B cell (primary cell): ENCODE measurements around the gene IL13RA2. TPM values are rescaled to one million over a fixed set of nuclear protein-coding genes. Genes with fewer than 3 reads are reported as not detected.

Experiments
- ATAC-seq: fragments of 200-7000 bp; cut with Tn5 transposase; one replicate; pipeline ENCODE4 v1.10.0; 2021; ENCODE audit warnings: low read depth, mild to moderate bottlenecking, moderate number of reproducible peaks, moderate library complexity
- CTCF ChIA-PET: fragments of 350-600 bp; sonication (Branson Sonifier 250); formaldehyde crosslinking; loops from one replicate; lab custom pipeline; 2021; ENCODE audit warnings: antibody characterized with exemption, inconsistent platforms; lab: Charles Lee
- POLR2A ChIA-PET: fragments of 350-600 bp; sonication (Branson Sonifier 250); formaldehyde crosslinking; loops from one replicate; lab custom pipeline; 2021; ENCODE audit warnings: antibody characterized with exemption; lab: Charles Lee
- DNase-seq: peaks from one replicate; pipeline ENCODE4 v3.0.0; 2013
- H2AFZ ChIP-seq: 2 replicates; pipeline ENCODE4 v1.6.1; 2012; ENCODE audit warnings: mild to moderate bottlenecking, low read depth, low read length; ENCODE audit not compliant: insufficient read depth, poor library complexity, severe bottlenecking
- H3K27ac ChIP-seq, 2 donors: 1 replicate in 1 of 2; 2 replicates in 1 of 2; pipeline ENCODE4 v1.5.1; 2012 to 2013; ENCODE audit warnings: low read length in 2 of 2, mild to moderate bottlenecking in 2 of 2, moderate library complexity in 1 of 2
- H3K27me3 ChIP-seq, 4 experiments: fragments of 200-600 bp in 1 of 4; sonication (generic) in 1 of 4; replicated peaks in 1 of 4; 1 replicate in 2 of 4; 2 replicates in 2 of 4; pipeline versions ENCODE4 v1.6.1 to v1.7.0; 2013 to 2016; ENCODE audit warnings: low read length in 3 of 4, mild to moderate bottlenecking in 2 of 4, mixed read lengths in 1 of 4, moderate library complexity in 1 of 4; ENCODE audit not compliant: insufficient read depth in 4 of 4, control insufficient read depth in 3 of 4; ENCODE audit errors: control extremely low read depth in 1 of 4
- H3K36me3 ChIP-seq, 2 experiments: replicated peaks in 1 of 2; 1 replicate in 1 of 2; 2 replicates in 1 of 2; pipeline versions ENCODE4 v1.6.1 to v1.7.1; 2013; ENCODE audit warnings: low read length in 1 of 2; ENCODE audit not compliant: insufficient read depth in 2 of 2, control insufficient read depth in 1 of 2; ENCODE audit errors: control extremely low read depth in 1 of 2, extremely low read depth in 1 of 2
- H3K4me1 ChIP-seq, 2 donors: fragments of 200-600 bp in 1 of 2; sonication (generic) in 1 of 2; 1 replicate in 1 of 2; 2 replicates in 1 of 2; pipeline versions ENCODE4 v1.5.1 to v1.6.1; 2013 to 2017; ENCODE audit warnings: low read length in 2 of 2; ENCODE audit not compliant: control insufficient read depth in 2 of 2, insufficient read depth in 2 of 2
- H3K4me2 ChIP-seq: replicated peaks from 2 replicates; pipeline ENCODE3; 2012; ENCODE audit warnings: mild to moderate bottlenecking, low read depth, low read length; ENCODE audit not compliant: poor library complexity, severe bottlenecking
- H3K4me3 ChIP-seq, 5 experiments: fragments of 200-600 bp in 1 of 5; sonication (generic) in 1 of 5; 1 replicate in 3 of 5; 2 replicates in 2 of 5; pipeline versions ENCODE4 v1.5.1 to v1.7.0; 2011 to 2016; ENCODE audit warnings: low read length in 4 of 5, mild to moderate bottlenecking in 4 of 5, low read depth in 2 of 5, control low read depth in 1 of 5, moderate library complexity in 1 of 5; ENCODE audit not compliant: insufficient read depth in 1 of 5; ENCODE audit errors: control extremely low read depth in 1 of 5, extremely low read depth in 1 of 5
- H3K79me2 ChIP-seq: fragments of 200-600 bp; sonication (generic); one replicate; pipeline ENCODE4 v1.6.0; 2016; ENCODE audit warnings: low read length; ENCODE audit not compliant: control insufficient read depth, insufficient read depth
- H3K9ac ChIP-seq: fragments of 200-600 bp; sonication (generic); 2 replicates; pipeline ENCODE4 v1.6.1; 2017; ENCODE audit warnings: mild to moderate bottlenecking, low read length, moderate library complexity
- H3K9me3 ChIP-seq, 3 donors: one replicate each; pipeline versions ENCODE4 v1.6.1 to v1.7.1; 2013; ENCODE audit warnings: low read length in 2 of 3; ENCODE audit not compliant: control insufficient read depth in 2 of 3, insufficient read depth in 1 of 3; ENCODE audit errors: control extremely low read depth in 1 of 3
- H4K20me1 ChIP-seq: 2 replicates; pipeline ENCODE4 v1.6.0; 2012; ENCODE audit warnings: mild to moderate bottlenecking, low read length; ENCODE audit not compliant: insufficient read depth, control insufficient read depth, poor library complexity, severe bottlenecking
- H3K27ac Mint-ChIP-seq: one replicate; pipeline ENCODE4 v1.8.0; 2021; ENCODE audit warnings: mixed read lengths
- H3K27me3 Mint-ChIP-seq: one replicate; pipeline ENCODE4 v1.8.0; 2021; ENCODE audit warnings: mixed read lengths
- H3K4me1 Mint-ChIP-seq: one replicate; pipeline ENCODE4 v1.8.0; 2021; ENCODE audit warnings: mixed read lengths
- H3K4me3 Mint-ChIP-seq: one replicate; pipeline ENCODE4 v1.8.0; 2021; ENCODE audit warnings: mixed read lengths
- H3K9me3 Mint-ChIP-seq: one replicate; pipeline ENCODE4 v1.8.0; 2022; ENCODE audit warnings: mixed read lengths; ENCODE audit not compliant: insufficient read depth
- EZH2 ChIP-seq: IDR thresholded peaks from 2 replicates; pipeline ENCODE4 v1.6.1; 2012; ENCODE audit warnings: borderline replicate concordance, low read depth, mild to moderate bottlenecking, moderate library complexity, low read length; ENCODE audit not compliant: insufficient read depth, poor library complexity, severe bottlenecking
- WGBS: methylation state at CpG from one replicate; pipeline ENCODE4 v1.1.5; 2013; ENCODE audit warnings: missing lambda C conversion rate; ENCODE audit not compliant: insufficient coverage; 5-methylcytosine and 5-hydroxymethylcytosine counted together
- intact Hi-C: fragments of 100-400 bp; cut with micrococcal nuclease; formaldehyde crosslinking; loops from one replicate; pipeline ENCODE4 v1.10.0; 2022
- polyA plus RNA-seq: library from polyadenylated mRNA; depleted of rRNA; stranded (reverse); fragments of >200 nt; gene quantifications from 2 replicates; pipeline ENCODE4 v1.2.3, GENCODE V29; 2012
- total RNA-seq, 2 donors: library from RNA; stranded (reverse); fragments of 120-200 nt in 1 of 2; gene quantifications; 1 replicate in 1 of 2; 2 replicates in 1 of 2; pipeline versions ENCODE4 v1.2.3 to v1.2.4, GENCODE V29; 2013 to 2022
- TF ChIP-seq, protein P1 (sequence below): fragments of 200-600 bp; IDR thresholded peaks from one replicate; pipeline ENCODE4 v1.8.0; 2022; ENCODE audit warnings: antibody characterized with exemption, mild to moderate bottlenecking

The IL13RA2 gene
- total and polyA plus RNA-seq, 2 donors (not counting 1 experiment from before 2014, with no cell fraction given): not detected

DNA sequence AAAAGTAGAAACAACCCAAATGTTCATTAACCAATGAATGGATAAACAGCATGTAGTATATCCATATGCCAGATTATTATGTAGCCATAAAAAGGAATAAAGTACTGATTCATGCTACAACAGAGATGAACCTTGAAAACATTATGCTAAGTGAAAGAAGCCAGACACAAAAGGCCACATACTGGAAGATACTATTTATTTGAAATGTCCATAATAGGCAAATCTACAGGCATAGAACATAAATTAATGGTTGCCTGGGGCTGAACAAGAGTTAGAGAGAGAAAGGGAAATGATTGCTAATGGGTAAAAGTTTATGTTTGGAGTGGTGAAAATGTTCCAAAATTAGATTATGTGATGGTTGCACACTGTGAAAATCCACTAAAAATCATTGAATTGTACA is 44.4 kb downstream of the IL13RA2 start:
- Histone ChIP-seq H2AFZ (no peak overlapping the region), H3K4me3 (no peak overlapping the region), H4K20me1 (no peaks in the 10 kb centered on the region), H3K9me3 (no peaks in the 10 kb centered on the region), H3K27ac (no peak overlapping the region), H3K36me3 (no peaks in the 10 kb centered on the region), H3K27me3 (no peaks in the 10 kb centered on the region), H3K79me2 (no peaks in the 10 kb centered on the region), H3K9ac (no peak overlapping the region), H3K4me2 (no peak overlapping the region), H3K4me1 (no peaks in the 10 kb centered on the region)
- ChIA-PET POLR2A (no interaction called here), CTCF (no interaction called here)
- intact Hi-C loops: no loop called here
- Mint-ChIP-seq H3K9me3 (no peaks in the 10 kb centered on the region), H3K4me1 (no peaks in the 10 kb centered on the region), H3K27me3 (no peaks in the 10 kb centered on the region), H3K4me3 (no peak overlapping the region), H3K27ac (no peak overlapping the region)
- DNase-seq: no peak
- no peak for ATAC-seq
- TF ChIP-seq, protein P1, sequence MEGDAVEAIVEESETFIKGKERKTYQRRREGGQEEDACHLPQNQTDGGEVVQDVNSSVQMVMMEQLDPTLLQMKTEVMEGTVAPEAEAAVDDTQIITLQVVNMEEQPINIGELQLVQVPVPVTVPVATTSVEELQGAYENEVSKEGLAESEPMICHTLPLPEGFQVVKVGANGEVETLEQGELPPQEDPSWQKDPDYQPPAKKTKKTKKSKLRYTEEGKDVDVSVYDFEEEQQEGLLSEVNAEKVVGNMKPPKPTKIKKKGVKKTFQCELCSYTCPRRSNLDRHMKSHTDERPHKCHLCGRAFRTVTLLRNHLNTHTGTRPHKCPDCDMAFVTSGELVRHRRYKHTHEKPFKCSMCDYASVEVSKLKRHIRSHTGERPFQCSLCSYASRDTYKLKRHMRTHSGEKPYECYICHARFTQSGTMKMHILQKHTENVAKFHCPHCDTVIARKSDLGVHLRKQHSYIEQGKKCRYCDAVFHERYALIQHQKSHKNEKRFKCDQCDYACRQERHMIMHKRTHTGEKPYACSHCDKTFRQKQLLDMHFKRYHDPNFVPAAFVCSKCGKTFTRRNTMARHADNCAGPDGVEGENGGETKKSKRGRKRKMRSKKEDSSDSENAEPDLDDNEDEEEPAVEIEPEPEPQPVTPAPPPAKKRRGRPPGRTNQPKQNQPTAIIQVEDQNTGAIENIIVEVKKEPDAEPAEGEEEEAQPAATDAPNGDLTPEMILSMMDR: no peak
- TF ChIP-seq EZH2: no peak

DNA sequence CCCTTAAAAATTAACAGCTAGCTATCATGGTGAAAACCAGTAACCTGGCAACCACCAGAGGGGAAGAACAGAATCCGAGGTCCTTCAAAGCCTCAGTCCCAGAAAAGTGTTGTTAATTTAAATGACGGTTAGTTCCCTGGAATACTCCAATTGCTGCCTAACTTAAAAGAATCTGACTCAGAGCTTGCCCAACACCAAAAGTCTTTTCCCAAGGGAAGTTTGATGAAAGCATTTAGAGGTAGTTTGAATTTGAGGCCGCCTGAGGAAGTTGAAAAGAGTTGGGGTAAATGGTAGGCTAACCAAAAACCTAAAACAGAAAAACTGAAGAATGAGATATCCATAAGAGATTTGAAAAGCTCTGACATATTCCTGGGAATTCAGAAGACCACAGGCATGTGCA is 46.6 kb downstream of the IL13RA2 start:
- Mint-ChIP-seq H3K27ac (no peak overlapping the region), H3K4me1 (no peaks in the 10 kb centered on the region), H3K9me3 (no peaks in the 10 kb centered on the region), H3K27me3 (no peaks in the 10 kb centered on the region), H3K4me3 (no peak overlapping the region)
- Histone ChIP-seq H3K4me3 (no peak overlapping the region), H3K27ac (no peak overlapping the region), H3K4me2 (no peak overlapping the region), H3K9me3 (no peaks in the 10 kb centered on the region), H3K79me2 (no peaks in the 10 kb centered on the region), H4K20me1 (no peaks in the 10 kb centered on the region), H3K9ac (no peak overlapping the region), H2AFZ (no peak overlapping the region), H3K36me3 (no peaks in the 10 kb centered on the region), H3K27me3 (no peaks in the 10 kb centered on the region), H3K4me1 (no peaks in the 10 kb centered on the region)
- TF ChIP-seq, protein P1: no peak
- no peak for TF ChIP-seq EZH2
- no peak for ATAC-seq
- CTCF ChIA-PET: no interaction called here
- no peak for DNase-seq
- no CpG with 5 or more reads among the region's 3 CpGs for WGBS
- POLR2A ChIA-PET: no interaction called here
- intact Hi-C loops: no loop called here
